ENCODE measurements around the gene BAHCC1. TPM values are rescaled to one million over a fixed set of nuclear protein-coding genes. Genes with fewer than 3 reads are reported as not detected.
"Not testable (repeated sequence)": the region's sequence is repeated elsewhere in the genome, so short reads cannot be mapped to it uniquely, and the experiment has no call there.

BAHCC1 gene
- total and polyA plus RNA-seq, 3 experiments from 2014 or later, result not detected

- Histone ChIP-seq H3K27me3 (ENCODE audit: insufficient read depth, low read length, poor library complexity, severe bottlenecking) (no peaks in the 10 kb centered on the region), H3K9me3 (ENCODE audit: low read length) (no peaks in the 10 kb centered on the region), H3K4me3 (ENCODE audit: low read length) (no peak overlapping the region), H3K36me3 (ENCODE audit: insufficient read depth, low read length) (no peaks in the 10 kb centered on the region), H3K27ac (ENCODE audit: low read depth, low read length) (no peak overlapping the region), H3K4me1 (ENCODE audit: insufficient read depth, low read length) (no peaks in the 10 kb centered on the region)
- Mint-ChIP-seq H3K36me3 (no peaks in the 10 kb centered on the region), H3K9me3 (no peaks in the 10 kb centered on the region), H3K27me3 (peaks cover 1 to 5% of the 10 kb centered on the region in 2 donors), H3K27ac (no peak overlapping the region), H3K4me1 (no peaks in the 10 kb centered on the region), H3K4me3 (no peak overlapping the region)
- DNase-seq, result no peak
- POLR2A ChIA-PET, result no interaction called here
- CTCF ChIA-PET, result no interaction called here
These were observed 24.1 kb downstream of the BAHCC1 start for GRCh38 chr17:81419319-81419885.

- Mint-ChIP-seq H3K4me1 (no peaks in the 10 kb centered on the region), H3K27ac (no peak overlapping the region), H3K36me3 (no peaks in the 10 kb centered on the region), H3K27me3 (peaks cover 0 to 5% of the 10 kb centered on the region in 2 donors), H3K9me3 (no peaks in the 10 kb centered on the region), H3K4me3 (no peak overlapping the region)
- no peaks in the 10 kb centered on the region for H3K9me3 ChIP-seq (ENCODE audit: low read length)
- H3K36me3 ChIP-seq (ENCODE audit: insufficient read depth, low read length), result no peaks in the 10 kb centered on the region
- CTCF ChIA-PET, result no interaction called here
- no peaks in the 10 kb centered on the region for H3K4me1 ChIP-seq (ENCODE audit: insufficient read depth, low read length)
- no peak for DNase-seq
- POLR2A ChIA-PET, result no interaction called here
- H3K4me3 ChIP-seq (ENCODE audit: low read length), result no peak overlapping the region
- H3K27ac ChIP-seq (ENCODE audit: low read depth, low read length), result no peak overlapping the region
- H3K27me3 ChIP-seq (ENCODE audit: insufficient read depth, low read length, poor library complexity, severe bottlenecking), result no peaks in the 10 kb centered on the region
These were observed 24.9 kb downstream of the BAHCC1 start for GRCh38 chr17:81419886-81420768.

- no peak overlapping the region for H3K27ac ChIP-seq (ENCODE audit: low read depth, low read length)
- no peaks in the 10 kb centered on the region for H3K36me3 ChIP-seq (ENCODE audit: insufficient read depth, low read length)
- Mint-ChIP-seq H3K4me3 (no peak overlapping the region), H3K27me3 (peaks cover 0 to 3% of the 10 kb centered on the region in 2 donors), H3K36me3 (no peaks in the 10 kb centered on the region), H3K4me1 (no peaks in the 10 kb centered on the region), H3K9me3 (no peaks in the 10 kb centered on the region), H3K27ac (no peak overlapping the region)
- no peaks in the 10 kb centered on the region for H3K9me3 ChIP-seq (ENCODE audit: low read length)
- POLR2A ChIA-PET, result no interaction called here
- no peak overlapping the region for H3K4me3 ChIP-seq (ENCODE audit: low read length)
- H3K27me3 ChIP-seq (ENCODE audit: insufficient read depth, low read length, poor library complexity, severe bottlenecking), result no peaks in the 10 kb centered on the region
- CTCF ChIA-PET, result no interaction called here
- no peak for DNase-seq
- no peaks in the 10 kb centered on the region for H3K4me1 ChIP-seq (ENCODE audit: insufficient read depth, low read length)
These were observed 25.7 kb downstream of the BAHCC1 start for GRCh38 chr17:81420769-81421462.

GRCh38 chr17:81422776-81423697 is 27.8 kb downstream of the BAHCC1 start:
- Mint-ChIP-seq H3K9me3 (no peaks in the 10 kb centered on the region), H3K4me3 (no peak overlapping the region), H3K4me1 (peaks cover 3 to 6% (median 5%) of the 10 kb centered on the region in 3 donors), H3K36me3 (no peaks in the 10 kb centered on the region), H3K27me3 (peaks cover 3 to 6% of the 10 kb centered on the region in 2 donors), H3K27ac (no peak overlapping the region)
- DNase-seq, result no peak
- H3K9me3 ChIP-seq (ENCODE audit: low read length), result no peaks in the 10 kb centered on the region
- peaks cover 15% of the 10 kb centered on the region for H3K27me3 ChIP-seq (ENCODE audit: insufficient read depth, low read length, poor library complexity, severe bottlenecking)
- POLR2A ChIA-PET, result no interaction called here
- H3K27ac ChIP-seq (ENCODE audit: low read depth, low read length), result no peak overlapping the region
- no peaks in the 10 kb centered on the region for H3K36me3 ChIP-seq (ENCODE audit: insufficient read depth, low read length)
- H3K4me1 ChIP-seq (ENCODE audit: insufficient read depth, low read length), result peaks cover 4% of the 10 kb centered on the region
- H3K4me3 ChIP-seq (ENCODE audit: low read length), result no peak overlapping the region
- CTCF ChIA-PET, result no interaction called here

- Histone ChIP-seq H3K4me1 (ENCODE audit: insufficient read depth, low read length) (peaks cover 10% of the 10 kb centered on the region), H3K27ac (ENCODE audit: low read depth, low read length) (no peak overlapping the region), H3K36me3 (ENCODE audit: insufficient read depth, low read length) (no peaks in the 10 kb centered on the region), H3K27me3 (ENCODE audit: insufficient read depth, low read length, poor library complexity, severe bottlenecking) (peaks cover 21% of the 10 kb centered on the region), H3K9me3 (ENCODE audit: low read length) (no peaks in the 10 kb centered on the region), H3K4me3 (ENCODE audit: low read length) (no peak overlapping the region)
- Mint-ChIP-seq H3K4me1 (peaks cover 3 to 10% (median 5%) of the 10 kb centered on the region in 3 donors), H3K27me3 (peaks cover 3 to 7% of the 10 kb centered on the region in 2 donors), H3K9me3 (no peaks in the 10 kb centered on the region), H3K36me3 (no peaks in the 10 kb centered on the region), H3K4me3 (no peak overlapping the region), H3K27ac (no peak overlapping the region)
- POLR2A ChIA-PET, result no interaction called here
- CTCF ChIA-PET, result no interaction called here
- DNase-seq, result no peak
These were observed 28.4 kb downstream of the BAHCC1 start for GRCh38 chr17:81423698-81424071.

- H3K27ac Mint-ChIP-seq, result no peak overlapping the region
- no peaks in the 10 kb centered on the region for H3K9me3 ChIP-seq (ENCODE audit: low read length)
- CTCF ChIA-PET, result no interaction called here
- no peaks in the 10 kb centered on the region for H3K9me3 Mint-ChIP-seq
- H3K4me1 ChIP-seq (ENCODE audit: insufficient read depth, low read length), result peaks cover 10% of the 10 kb centered on the region
- peaks cover 28% of the 10 kb centered on the region for H3K27me3 ChIP-seq (ENCODE audit: insufficient read depth, low read length, poor library complexity, severe bottlenecking)
- no peaks in the 10 kb centered on the region for H3K36me3 ChIP-seq (ENCODE audit: insufficient read depth, low read length)
- POLR2A ChIA-PET, result no interaction called here
- H3K4me3 Mint-ChIP-seq, result no peak overlapping the region
- H3K27me3 Mint-ChIP-seq, result peaks cover 3 to 10% of the 10 kb centered on the region in 2 donors
- H3K4me3 ChIP-seq (ENCODE audit: low read length), result no peak overlapping the region
- no peak for DNase-seq
- no peaks in the 10 kb centered on the region for H3K36me3 Mint-ChIP-seq
- H3K27ac ChIP-seq (ENCODE audit: low read depth, low read length), result no peak overlapping the region
- H3K4me1 Mint-ChIP-seq, result peaks cover 5 to 13% (median 6%) of the 10 kb centered on the region in 3 donors
These were observed 29.1 kb downstream of the BAHCC1 start for GRCh38 chr17:81424151-81425017.

GRCh38 chr17:81425041-81425440 is 29.8 kb downstream of the BAHCC1 start:
- H3K27me3 Mint-ChIP-seq, result peaks cover 3 to 10% of the 10 kb centered on the region in 2 donors
- peaks cover 34% of the 10 kb centered on the region for H3K27me3 ChIP-seq (ENCODE audit: insufficient read depth, low read length, poor library complexity, severe bottlenecking)
- H3K9me3 ChIP-seq (ENCODE audit: low read length), result not testable (repeated sequence)

More at GRCh38 chr17:81425041-81425440, 29.8 kb downstream of the BAHCC1 start:
- POLR2A ChIA-PET; H3K4me3 ChIP-seq (ENCODE audit: low read length); H3K4me3 Mint-ChIP-seq; H3K27ac Mint-ChIP-seq; H3K27ac ChIP-seq (ENCODE audit: low read depth, low read length); H3K36me3 Mint-ChIP-seq; DNase-seq; CTCF ChIA-PET; H3K9me3 Mint-ChIP-seq; H3K36me3 ChIP-seq (ENCODE audit: insufficient read depth, low read length): not testable (repeated sequence)
- peaks cover 10% of the 10 kb centered on the region for H3K4me1 ChIP-seq (ENCODE audit: insufficient read depth, low read length)
- H3K4me1 Mint-ChIP-seq, result peaks cover 5 to 13% (median 6%) of the 10 kb centered on the region in 3 donors
